ENCODE measurements around the gene BRI3BP. TPM values are rescaled to one million over a fixed set of nuclear protein-coding genes. Genes with fewer than 3 reads are reported as not detected.

The BRI3BP gene
- total RNA-seq, 1 experiment from 2014 or later, result 19.6 TPM

- Histone ChIP-seq H3K4me3 (ENCODE audit: low read depth, low read length) (no peak overlapping the region), H3K4me1 (no peaks in the 10 kb centered on the region), H3K9me3 (no peaks in the 10 kb centered on the region), H3K36me3 (ENCODE audit: control insufficient read depth, insufficient read depth, low read length) (peaks cover 1% of the 10 kb centered on the region), H3K27me3 (replicated peaks; ENCODE audit: control insufficient read depth, insufficient read depth, low read length) (no peaks in the 10 kb centered on the region)
- Mint-ChIP-seq H3K27ac (ENCODE audit: unreplicated experiment) (no peak overlapping the region), H3K9me3 (ENCODE audit: unreplicated experiment) (no peaks in the 10 kb centered on the region), H3K27me3 (ENCODE audit: insufficient read depth, unreplicated experiment) (no peaks in the 10 kb centered on the region), H3K4me1 (ENCODE audit: low read depth, unreplicated experiment) (no peaks in the 10 kb centered on the region), H3K36me3 (ENCODE audit: insufficient read depth, unreplicated experiment) (peaks cover 49% of the 10 kb centered on the region), H3K4me3 (ENCODE audit: unreplicated experiment) (no peak overlapping the region)
- BruUV-seq (replicated peaks), result no TSS peak
- ChIA-PET CTCF (no interaction called here), POLR2A (no interaction called here)
- intact Hi-C loops (cut with micrococcal nuclease; ENCODE audit: unreplicated experiment), result no loop called here
- no peak for DNase-seq
- TF ChIP-seq, protein P1, sequence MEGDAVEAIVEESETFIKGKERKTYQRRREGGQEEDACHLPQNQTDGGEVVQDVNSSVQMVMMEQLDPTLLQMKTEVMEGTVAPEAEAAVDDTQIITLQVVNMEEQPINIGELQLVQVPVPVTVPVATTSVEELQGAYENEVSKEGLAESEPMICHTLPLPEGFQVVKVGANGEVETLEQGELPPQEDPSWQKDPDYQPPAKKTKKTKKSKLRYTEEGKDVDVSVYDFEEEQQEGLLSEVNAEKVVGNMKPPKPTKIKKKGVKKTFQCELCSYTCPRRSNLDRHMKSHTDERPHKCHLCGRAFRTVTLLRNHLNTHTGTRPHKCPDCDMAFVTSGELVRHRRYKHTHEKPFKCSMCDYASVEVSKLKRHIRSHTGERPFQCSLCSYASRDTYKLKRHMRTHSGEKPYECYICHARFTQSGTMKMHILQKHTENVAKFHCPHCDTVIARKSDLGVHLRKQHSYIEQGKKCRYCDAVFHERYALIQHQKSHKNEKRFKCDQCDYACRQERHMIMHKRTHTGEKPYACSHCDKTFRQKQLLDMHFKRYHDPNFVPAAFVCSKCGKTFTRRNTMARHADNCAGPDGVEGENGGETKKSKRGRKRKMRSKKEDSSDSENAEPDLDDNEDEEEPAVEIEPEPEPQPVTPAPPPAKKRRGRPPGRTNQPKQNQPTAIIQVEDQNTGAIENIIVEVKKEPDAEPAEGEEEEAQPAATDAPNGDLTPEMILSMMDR (IDR thresholded peaks at IDR 0.05; ENCODE audit: insufficient read depth in 1 of 2, low read depth in 1 of 2, low read length in 1 of 2, severe bottlenecking in 1 of 2, unreplicated experiment in 1 of 2), result no peak
These were observed 21.8 kb upstream of the BRI3BP start for GRCh38 chr12:124971603-124972002.

DNA sequence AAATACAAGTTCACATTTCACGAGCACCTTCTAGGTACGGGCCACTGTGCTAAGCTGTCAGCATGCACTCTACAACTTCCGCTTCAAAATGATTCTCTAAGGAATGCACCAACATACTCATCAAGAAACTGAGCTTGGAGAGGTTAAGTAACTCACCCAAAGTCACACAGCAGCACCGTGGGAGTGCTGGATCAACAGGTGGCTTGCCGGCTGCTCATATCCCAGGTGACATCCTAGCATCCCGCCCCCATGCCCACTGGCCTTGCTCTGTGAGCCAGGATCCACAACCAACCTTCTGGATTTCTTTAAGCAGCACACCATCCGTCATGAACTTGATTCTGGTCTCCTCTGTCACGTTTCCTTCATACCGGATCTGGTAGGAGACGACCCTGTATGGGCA lies 21.2 kb upstream of the BRI3BP start:
- Histone ChIP-seq H3K4me1 (no peaks in the 10 kb centered on the region), H3K4me3 (ENCODE audit: low read depth, low read length) (no peak overlapping the region), H3K27me3 (replicated peaks; ENCODE audit: control insufficient read depth, insufficient read depth, low read length) (no peaks in the 10 kb centered on the region), H3K9me3 (no peaks in the 10 kb centered on the region), H3K36me3 (ENCODE audit: control insufficient read depth, insufficient read depth, low read length) (peaks cover 2% of the 10 kb centered on the region)
- CTCF ChIA-PET, result no interaction called here
- intact Hi-C loops (cut with micrococcal nuclease; ENCODE audit: unreplicated experiment), result no loop called here
- H3K27me3 Mint-ChIP-seq (ENCODE audit: insufficient read depth, unreplicated experiment), result no peaks in the 10 kb centered on the region
- TF ChIP-seq, protein P1 (IDR thresholded peaks at IDR 0.05; ENCODE audit: insufficient read depth in 1 of 2, low read depth in 1 of 2, low read length in 1 of 2, severe bottlenecking in 1 of 2, unreplicated experiment in 1 of 2), result no peak
- H3K9me3 Mint-ChIP-seq (ENCODE audit: unreplicated experiment), result no peaks in the 10 kb centered on the region
- H3K36me3 Mint-ChIP-seq (ENCODE audit: insufficient read depth, unreplicated experiment), result peaks cover 48% of the 10 kb centered on the region
- no peak overlapping the region for H3K4me3 Mint-ChIP-seq (ENCODE audit: unreplicated experiment)
- H3K27ac Mint-ChIP-seq (ENCODE audit: unreplicated experiment), result no peak overlapping the region
- no TSS peak for BruUV-seq (replicated peaks)
- DNase-seq, result no peak
- H3K4me1 Mint-ChIP-seq (ENCODE audit: low read depth, unreplicated experiment), result no peaks in the 10 kb centered on the region
- POLR2A ChIA-PET, result interaction anchor here (0.6 kb wide), 1 partner anchor 33 kb away, joined by 3 read pairs; no protein-coding TSS in a partner anchor

- intact Hi-C loops (cut with micrococcal nuclease; ENCODE audit: unreplicated experiment), result no loop called here
- no peak overlapping the region for H3K27ac Mint-ChIP-seq (ENCODE audit: unreplicated experiment)
- CTCF ChIA-PET, result no interaction called here
- Histone ChIP-seq H3K36me3 (ENCODE audit: control insufficient read depth, insufficient read depth, low read length) (peaks cover 5% of the 10 kb centered on the region), H3K9me3 (no peaks in the 10 kb centered on the region), H3K27me3 (replicated peaks; ENCODE audit: control insufficient read depth, insufficient read depth, low read length) (no peaks in the 10 kb centered on the region), H3K4me3 (ENCODE audit: low read depth, low read length) (no peak overlapping the region), H3K4me1 (no peaks in the 10 kb centered on the region)
- no peak overlapping the region for H3K4me3 Mint-ChIP-seq (ENCODE audit: unreplicated experiment)
- H3K4me1 Mint-ChIP-seq (ENCODE audit: low read depth, unreplicated experiment), result no peaks in the 10 kb centered on the region
- H3K36me3 Mint-ChIP-seq (ENCODE audit: insufficient read depth, unreplicated experiment), result peaks cover 52% of the 10 kb centered on the region
- no peaks in the 10 kb centered on the region for H3K9me3 Mint-ChIP-seq (ENCODE audit: unreplicated experiment)
- POLR2A ChIA-PET, result interaction anchor here (0.6 kb wide), 1 partner anchor 31 kb away, joined by 5 read pairs; no protein-coding TSS in a partner anchor
- TF ChIP-seq, protein P1 (IDR thresholded peaks at IDR 0.05; ENCODE audit: insufficient read depth in 1 of 2, low read depth in 1 of 2, low read length in 1 of 2, severe bottlenecking in 1 of 2, unreplicated experiment in 1 of 2), result no peak
- DNase-seq, result no peak
- no TSS peak for BruUV-seq (replicated peaks)
- no peaks in the 10 kb centered on the region for H3K27me3 Mint-ChIP-seq (ENCODE audit: insufficient read depth, unreplicated experiment)
These were observed 18.2 kb upstream of the BRI3BP start for GRCh38 chr12:124975276-124975675.

All from Caco-2 (cell line).